GM19351 (cell line): Measurements from ENCODE around the gene SLC4A5.
"Not testable (repeated sequence)": the region's sequence is repeated elsewhere in the genome, so short reads cannot be mapped to it uniquely, and the experiment has no call there.

Source experiments
- ATAC-seq: cut with Tn5 transposase; IDR thresholded peaks from one replicate; pipeline ENCODE4 v1.9.1; 2021; ENCODE audit warnings: mild to moderate bottlenecking, moderate library complexity; ENCODE audit not compliant: unreplicated experiment

Gene SLC4A5

GRCh38 chr2:74201596-74201995 is 141.6 kb downstream of the SLC4A5 start:
- no peak for ATAC-seq

- no peak for ATAC-seq
These were observed 142.0 kb downstream of the SLC4A5 start for GRCh38 chr2:74201196-74201595.

DNA sequence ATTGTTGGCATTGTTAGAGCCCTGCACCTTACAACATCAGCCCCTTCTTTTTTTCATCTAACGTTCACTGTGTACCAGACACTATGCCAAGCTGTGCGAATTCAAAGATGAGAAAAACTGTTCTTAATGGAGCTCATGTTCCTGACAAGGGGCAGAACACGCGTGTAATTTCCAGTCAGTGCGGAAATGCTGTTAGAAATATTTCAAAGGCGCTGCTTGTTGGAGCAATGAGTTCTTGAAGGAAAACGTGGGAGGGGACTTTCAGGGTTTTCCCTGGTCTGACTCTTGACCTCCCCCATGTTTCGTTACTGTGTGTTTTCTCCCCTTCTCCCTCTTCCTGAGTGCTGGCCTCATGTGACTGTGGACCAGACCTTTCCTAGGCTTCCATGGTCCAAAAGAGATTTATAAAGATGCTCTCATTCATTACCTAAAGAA is 143.3 kb downstream of the SLC4A5 start:
- no peak for ATAC-seq

DNA sequence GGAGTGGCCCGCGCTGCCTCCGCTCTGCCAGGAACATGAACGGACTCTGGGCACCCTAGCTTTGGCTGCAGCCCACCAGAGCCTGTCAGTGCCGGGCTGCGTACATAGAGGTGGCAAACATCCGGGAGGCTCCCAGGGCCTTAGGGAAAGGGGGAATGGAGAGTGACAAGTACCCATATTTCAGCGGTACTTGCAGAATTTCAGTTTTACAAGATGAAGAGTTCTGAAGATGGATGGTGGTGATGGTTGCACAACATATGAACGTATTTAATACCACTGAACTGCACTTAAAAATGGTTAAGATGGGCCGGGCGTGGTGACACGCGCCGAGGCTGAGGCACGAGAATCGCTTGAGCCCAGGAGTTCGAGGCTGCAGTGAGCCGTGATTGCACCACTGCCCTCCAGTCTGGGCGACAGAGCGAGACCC is 143.9 kb downstream of the SLC4A5 start:
- ATAC-seq: no peak

- ATAC-seq: peak; percentile 88
These were observed 144.5 kb downstream of the SLC4A5 start, which contains the start of gene MTHFD2 for GRCh38 chr2:74198461-74199274. Gene MTHFD2 (plus strand): TSS chr2:74198615. CDS start chr2:74198642, 27 bp downstream.

GRCh38 chr2:74198023-74198460 is 145.2 kb downstream of the SLC4A5 start:
- ATAC-seq: no peak

- ATAC-seq: no peak
These were observed 146.2 kb downstream of the SLC4A5 start for GRCh38 chr2:74197049-74197448.

GRCh38 chr2:74194799-74195198 is 148.4 kb downstream of the SLC4A5 start:
- ATAC-seq: no peak

DNA sequence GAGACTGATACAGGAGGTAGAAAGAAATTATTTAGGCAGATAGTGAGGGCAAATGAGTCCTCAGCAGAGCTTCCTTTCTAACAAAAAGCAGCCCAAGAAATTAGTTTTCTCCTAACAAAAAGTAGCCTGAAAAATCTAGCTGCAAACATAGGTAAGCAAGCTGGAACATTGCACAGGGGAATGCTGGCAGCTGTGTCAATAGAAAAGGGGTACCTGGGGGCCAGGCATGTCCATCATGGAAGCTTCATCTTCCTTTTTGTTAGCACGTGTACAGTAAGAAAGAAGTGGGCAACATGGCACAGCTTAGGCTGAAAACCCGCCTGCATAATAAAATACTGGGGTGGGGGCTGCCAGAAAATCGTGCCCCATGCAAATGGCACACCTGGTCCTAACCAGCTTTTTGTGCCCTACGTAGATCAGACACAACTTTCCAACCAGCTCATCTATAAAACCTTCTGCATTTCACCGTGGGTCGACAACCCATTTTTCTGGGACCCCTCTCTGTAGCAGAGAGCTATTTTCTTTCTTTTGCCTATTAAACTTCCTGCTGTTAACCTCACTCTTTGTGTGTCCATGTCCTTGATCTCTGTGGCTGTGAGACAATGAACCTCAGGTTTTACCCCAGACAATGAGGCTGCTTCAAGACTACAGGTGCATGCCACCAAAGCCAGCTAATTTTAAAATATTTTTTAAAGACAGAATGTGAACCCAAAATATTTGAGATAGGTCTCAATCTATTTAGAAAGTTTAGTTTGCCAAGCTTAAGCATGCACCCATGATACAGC is 151.4 kb downstream of the SLC4A5 start:
- ATAC-seq: no peak

GRCh38 chr2:74188696-74189095 is 154.5 kb downstream of the SLC4A5 start:
- ATAC-seq: no peak

DNA sequence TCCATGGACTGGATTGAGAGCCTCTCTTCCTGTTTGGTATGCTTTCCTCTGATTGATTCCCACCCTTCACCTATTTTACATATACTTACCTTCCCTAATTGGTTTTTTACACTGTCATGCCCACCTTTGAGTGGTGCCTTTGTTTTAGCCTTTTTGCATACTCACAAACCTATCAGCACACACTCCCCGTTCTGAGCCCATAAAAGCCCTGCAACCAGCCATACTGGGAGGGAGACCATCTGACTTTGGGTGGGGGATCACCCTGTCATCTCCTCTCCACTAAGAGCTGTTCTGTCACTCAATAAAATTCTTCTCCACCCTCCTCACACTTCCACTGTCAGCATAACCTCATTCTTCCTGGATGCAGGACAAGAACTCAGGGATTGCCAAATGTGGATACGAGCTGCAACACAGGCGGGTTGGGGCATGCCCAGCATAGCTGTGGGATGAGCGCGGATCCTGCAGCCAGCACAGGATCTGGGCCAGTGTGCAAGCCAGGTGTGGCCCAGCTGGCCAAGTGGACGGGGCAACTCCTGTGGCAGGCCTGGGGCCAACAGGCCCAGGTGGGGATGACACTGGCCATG is 155.1 kb downstream of the SLC4A5 start:
- ATAC-seq: no peak

DNA sequence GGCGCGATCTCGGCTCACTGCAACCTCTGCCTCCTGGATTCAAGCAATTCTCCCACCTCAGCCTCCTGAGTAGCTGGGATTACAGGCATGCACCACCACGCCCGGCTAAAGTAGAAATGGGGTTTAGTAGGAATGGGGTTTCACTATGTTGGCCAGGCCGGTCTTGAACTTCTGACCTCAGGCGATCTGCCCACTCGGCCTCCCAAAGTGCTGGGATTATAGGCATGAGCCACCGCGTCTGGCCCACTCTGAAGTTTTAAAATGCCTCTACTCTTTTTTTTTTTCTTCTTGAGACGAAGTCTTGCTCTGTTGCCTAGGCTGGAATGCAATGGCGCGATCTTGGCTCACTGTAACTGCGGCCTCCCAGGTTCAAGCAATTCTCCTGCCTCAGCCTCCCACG is 156.5 kb downstream of the SLC4A5 start:
- not testable (repeated sequence) for ATAC-seq

DNA sequence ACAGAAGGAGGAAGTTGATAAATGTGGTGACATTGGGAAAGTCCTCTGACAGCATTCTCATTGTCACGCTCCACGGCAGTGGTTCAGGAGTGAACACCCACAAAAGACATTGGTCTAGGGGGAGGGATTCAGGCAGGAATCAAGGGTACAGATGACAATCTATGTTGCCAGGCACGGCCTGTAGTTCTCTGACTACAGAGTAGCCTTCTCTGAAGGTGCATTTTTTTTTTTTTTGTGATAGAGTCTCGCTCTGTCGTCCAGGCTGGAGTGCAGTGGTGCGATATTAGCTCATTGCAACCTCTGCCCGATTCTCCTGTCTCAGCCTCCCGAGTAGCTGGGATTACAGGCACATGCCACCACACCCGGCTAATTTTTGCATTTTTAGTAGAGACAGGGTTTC is 157.2 kb downstream of the SLC4A5 start:
- ATAC-seq: peak; percentile 49

- no peak for ATAC-seq
These were observed 159.3 kb downstream of the SLC4A5 start for GRCh38 chr2:74183878-74184277.

DNA sequence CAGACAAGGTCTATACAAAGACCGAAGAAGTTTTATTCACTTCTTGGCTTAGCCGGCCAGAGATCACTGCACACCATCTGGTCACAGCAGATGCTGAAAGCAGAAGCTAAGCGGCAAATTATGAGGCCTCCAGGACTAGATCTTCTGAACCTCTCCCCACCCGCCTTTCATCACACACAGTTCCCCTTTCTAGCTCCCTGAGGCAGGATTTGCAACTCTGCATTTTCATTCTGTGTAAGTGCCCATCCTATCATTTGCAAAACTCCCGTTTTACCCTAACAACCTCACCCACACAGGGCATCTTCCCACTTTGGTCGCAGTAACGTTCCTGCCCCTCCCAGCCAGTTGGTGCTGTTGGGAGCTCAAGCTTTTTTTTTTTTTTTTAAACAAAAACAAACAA is 161.5 kb downstream of the SLC4A5 start:
- ATAC-seq: peak; percentile 29

- ATAC-seq: peak; percentile 20
These were observed 164.0 kb downstream of the SLC4A5 start for GRCh38 chr2:74179063-74179865.

- ATAC-seq: peak; percentile 77
These were observed 164.8 kb downstream of the SLC4A5 start, which contains the start of gene MOB1A for GRCh38 chr2:74178211-74179062. Gene MOB1A (minus strand): TSS chr2:74178879. CDS start chr2:74178674, 205 bp downstream.

GRCh38 chr2:74177696-74178095 is 165.5 kb downstream of the SLC4A5 start:
- no peak for ATAC-seq

DNA sequence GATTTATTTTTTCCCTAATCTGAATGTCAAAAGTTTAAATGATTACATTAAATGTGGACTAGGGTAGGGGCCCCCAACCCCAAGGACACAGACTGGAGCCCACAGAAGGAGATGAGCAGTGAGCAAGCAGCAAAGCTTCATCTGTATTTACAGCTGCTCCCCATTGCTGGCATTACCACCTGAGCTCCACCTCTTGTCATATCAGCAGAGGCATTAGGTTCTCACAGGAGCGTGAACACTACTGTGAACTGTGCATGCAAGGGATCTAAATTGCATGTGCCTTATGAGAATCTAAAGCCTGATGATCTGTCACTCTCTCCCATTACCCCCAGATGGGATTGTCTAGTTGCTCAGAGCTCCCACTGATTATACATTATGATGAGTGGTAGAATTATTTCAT is 168.3 kb downstream of the SLC4A5 start:
- no peak for ATAC-seq

GRCh38 chr2:74168739-74169138 is 174.5 kb downstream of the SLC4A5 start:
- no peak for ATAC-seq
